ENCODE results near the gene DHRS9. TPM values are rescaled to one million over a fixed set of nuclear protein-coding genes. Genes with fewer than 3 reads are reported as not detected.
A peak's percentile ranks its signal among the peaks of the same experiment; 100 is the strongest.

The DHRS9 gene
- total RNA-seq, 1 experiment from 2014 or later, result not detected

DNA sequence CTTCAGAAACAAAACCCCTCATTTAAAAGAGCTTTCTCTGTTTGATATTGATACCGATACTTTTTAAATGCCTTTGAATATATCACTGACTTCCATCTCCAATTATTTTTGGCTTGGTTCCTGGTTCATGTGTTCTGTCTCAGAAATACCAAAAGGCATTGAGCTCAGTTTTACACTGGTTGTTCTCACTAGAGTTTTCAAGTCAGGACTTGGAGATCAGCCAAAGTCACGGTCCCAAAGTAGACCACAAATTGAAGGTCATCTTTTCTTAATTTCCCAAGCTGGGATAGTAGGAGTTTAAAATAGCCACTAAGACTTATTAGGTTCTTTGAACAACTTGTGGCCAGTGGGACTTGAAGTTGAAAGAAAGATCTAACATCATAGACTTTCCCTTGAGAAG is 24.2 kb downstream of the DHRS9 start:
- no peak for DNase-seq (ENCODE audit: low read depth)

DNA sequence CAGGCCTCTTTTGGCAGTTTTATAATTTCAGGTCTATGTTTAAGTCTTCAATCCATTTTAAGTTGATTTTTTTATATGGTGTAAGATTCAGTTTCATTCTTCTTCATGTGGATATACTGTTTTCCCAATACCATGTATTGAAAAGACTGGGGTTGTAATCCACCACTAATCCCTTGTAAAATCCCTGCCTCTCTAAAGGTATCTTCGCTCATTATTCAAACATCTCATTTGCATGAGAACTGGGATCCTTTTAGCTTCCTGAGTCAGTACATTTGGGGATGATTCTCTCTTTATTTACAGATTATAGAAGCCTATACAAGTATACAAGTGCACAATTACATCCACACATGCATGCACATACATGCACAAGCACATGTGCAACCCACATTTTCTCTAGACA is 25.3 kb downstream of the DHRS9 start:
- DNase-seq (ENCODE audit: low read depth), result no peak

DNA sequence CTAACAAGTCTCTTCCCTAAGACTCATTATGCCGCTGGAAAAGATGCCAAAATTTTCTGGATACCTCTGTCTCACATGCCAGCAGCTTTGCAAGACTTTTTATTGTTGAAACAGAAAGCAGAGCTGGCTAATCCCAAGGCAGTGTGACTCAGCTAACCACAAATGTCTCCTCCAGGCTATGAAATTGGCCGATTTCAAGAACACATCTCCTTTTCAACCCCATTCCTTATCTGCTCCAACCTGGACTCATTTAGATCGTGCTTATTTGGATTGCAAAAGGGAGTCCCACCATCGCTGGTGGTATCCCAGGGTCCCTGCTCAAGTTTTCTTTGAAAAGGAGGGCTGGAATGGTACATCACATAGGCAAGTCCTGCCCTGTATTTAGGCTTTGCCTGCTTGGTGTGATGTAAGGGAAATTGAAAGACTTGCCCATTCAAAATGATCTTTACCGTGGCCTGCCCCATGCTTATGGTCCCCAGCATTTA is 26.3 kb downstream of the DHRS9 start:
- DNase-seq (ENCODE audit: low read depth), result peak; percentile 79

DNA sequence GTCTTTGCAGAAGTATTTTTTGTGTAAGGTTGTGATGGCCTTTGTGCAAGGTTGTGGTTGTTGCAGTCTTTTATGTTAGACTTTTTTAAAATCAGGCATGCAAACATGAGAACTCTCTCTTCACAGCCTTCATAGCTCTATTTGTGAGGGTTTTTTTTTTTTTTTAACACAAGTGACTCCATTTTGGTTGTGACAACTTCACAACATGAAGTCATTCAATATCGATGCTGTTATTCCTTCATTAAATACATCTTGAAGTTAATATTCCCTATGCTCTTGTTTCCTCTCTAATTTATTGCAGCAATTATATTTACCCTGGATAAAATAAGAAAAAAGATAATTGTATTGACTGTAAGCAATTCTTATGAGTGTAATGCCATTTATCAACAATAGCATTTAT is 35.5 kb downstream of the DHRS9 start:
- no peak for DNase-seq (ENCODE audit: low read depth)

DNA sequence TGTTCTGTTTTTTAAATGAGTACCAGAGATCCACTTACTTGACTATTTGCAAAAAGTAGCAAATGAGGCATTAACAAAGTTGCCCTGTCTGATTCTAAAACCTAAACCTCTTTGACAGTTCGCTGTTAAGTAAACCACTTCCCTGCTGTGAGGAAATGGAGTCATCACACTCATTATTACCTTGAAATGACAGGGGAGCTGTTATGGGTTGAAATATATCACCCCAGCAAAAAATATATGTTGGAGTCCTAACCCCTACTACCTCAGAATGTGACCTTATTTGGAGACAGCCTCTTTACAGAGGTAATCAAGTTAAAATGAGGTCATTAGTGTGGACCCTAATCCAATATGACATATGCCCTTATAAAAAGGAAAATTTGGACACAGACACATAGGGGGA is 36.1 kb downstream of the DHRS9 start:
- DNase-seq (ENCODE audit: low read depth), result no peak

DNA sequence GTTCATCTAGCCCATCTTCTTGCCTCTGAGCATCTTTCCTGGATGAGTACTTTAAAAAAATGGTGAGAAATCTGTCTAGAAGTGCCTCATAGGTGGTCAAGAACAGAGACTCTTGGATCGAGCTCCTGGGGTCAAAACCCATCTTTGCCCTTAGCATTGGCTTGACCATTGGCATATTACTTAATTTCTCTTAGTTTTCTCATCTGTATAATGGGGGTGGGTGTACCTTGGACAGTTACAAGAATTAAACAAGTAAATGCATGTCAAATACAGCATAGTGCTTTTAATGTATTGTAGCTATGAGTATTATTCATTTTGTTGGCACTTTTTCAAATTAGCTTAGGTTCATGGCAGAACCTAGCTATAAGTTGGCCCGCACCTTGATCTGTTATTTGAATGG is 36.8 kb downstream of the DHRS9 start:
- no peak for DNase-seq (ENCODE audit: low read depth)

DNA sequence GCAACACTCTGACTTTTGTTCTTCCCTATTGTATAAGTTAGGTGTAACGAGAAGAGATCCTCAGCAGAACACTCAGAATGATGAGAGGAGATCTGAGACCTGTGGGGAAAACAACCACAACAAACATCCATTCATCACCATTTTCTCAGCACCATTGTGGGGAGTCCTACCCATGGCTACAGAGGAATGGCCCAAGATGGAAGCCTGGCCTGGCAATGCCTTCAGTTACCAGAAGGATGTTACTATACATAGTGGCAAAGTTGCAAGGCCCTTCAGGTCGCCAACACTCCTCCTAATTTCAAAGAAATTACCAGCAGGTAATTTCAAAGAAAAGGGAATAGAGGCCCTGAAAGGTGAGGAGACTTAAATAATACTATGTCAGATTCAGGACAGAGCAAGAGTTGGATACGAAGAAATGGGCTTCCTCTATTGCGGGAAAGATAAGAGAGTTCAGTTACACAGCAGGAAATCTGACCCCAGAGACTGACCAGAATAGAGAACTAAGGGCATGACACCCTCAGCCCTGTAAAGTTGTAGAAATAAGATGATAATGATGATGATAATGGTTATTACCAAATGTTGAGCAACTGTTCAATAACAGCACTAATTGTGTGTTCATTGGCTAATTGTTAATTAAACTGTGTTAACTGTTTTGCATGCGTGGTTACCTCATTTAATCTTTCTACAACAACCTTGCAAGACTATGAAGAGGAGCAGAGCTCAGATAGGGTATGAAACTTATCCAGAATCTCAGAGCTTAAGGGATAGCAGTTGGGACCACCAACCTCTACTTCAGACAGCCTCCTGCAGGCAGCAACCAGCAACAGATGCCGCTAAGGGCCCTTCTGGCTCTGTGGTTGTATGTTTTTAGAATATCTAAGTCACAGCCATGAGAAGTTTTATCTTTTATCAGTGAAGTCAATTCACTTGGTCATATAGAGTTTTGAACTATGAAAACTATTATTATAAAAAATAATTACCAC is 37.5 kb downstream of the DHRS9 start:
- no peak for DNase-seq (ENCODE audit: low read depth)

DNA sequence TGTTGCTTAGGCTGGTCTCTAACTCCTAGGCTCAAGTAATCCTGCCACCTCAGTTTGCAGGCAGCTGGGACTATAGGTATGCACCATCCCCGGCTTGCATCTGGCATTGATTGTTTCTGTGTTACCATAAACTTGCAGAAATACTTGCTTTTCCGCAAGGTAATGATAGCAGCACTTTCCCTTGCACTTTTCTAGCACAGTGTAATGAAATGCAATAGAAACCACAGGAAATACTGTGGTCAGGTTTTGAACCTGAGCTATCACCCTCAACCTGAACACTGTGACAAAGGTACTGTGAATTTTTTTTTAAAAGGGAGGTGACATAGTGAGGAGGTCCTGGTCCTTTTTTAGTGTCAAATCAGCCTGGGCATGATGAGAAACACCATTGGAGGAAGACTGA is 38.3 kb downstream of the DHRS9 start:
- no peak for DNase-seq (ENCODE audit: low read depth)

DNA sequence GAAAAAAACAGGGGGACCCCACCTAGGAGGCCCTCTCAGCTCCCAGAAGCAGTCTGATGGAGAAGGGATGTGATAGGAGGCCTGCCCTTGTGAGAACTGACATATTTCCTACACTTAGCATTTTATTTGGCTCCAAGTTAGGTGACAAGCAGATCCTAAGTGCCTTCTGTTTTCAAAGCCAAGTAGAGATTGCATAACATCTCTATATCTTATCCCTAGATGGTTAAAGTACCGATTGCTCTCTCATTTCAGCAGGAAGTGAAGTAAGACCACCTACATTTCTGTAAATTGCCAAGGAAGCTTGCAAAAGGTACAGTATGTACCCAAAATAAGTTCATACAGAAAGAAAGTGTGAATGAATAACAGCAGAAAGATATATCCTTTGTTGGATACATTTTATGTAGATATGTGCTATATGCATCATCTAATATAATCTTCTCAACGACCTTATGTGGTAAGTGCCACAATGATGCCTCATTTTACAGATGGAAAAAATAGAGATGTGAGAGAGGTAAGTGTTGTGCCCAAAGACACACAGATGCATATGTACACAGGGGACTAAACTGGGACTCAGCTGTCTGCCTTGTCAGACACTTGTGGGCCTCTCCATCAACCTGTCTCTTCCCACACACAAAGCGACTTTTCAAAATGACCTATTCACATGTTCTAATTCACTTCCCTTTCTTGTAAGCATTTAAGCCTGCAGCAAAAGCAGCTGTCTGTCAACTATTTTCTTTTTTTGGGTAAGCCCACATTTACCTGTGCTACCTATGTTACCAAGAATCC is 38.9 kb downstream of the DHRS9 start:
- DNase-seq (ENCODE audit: low read depth), result no peak

DNA sequence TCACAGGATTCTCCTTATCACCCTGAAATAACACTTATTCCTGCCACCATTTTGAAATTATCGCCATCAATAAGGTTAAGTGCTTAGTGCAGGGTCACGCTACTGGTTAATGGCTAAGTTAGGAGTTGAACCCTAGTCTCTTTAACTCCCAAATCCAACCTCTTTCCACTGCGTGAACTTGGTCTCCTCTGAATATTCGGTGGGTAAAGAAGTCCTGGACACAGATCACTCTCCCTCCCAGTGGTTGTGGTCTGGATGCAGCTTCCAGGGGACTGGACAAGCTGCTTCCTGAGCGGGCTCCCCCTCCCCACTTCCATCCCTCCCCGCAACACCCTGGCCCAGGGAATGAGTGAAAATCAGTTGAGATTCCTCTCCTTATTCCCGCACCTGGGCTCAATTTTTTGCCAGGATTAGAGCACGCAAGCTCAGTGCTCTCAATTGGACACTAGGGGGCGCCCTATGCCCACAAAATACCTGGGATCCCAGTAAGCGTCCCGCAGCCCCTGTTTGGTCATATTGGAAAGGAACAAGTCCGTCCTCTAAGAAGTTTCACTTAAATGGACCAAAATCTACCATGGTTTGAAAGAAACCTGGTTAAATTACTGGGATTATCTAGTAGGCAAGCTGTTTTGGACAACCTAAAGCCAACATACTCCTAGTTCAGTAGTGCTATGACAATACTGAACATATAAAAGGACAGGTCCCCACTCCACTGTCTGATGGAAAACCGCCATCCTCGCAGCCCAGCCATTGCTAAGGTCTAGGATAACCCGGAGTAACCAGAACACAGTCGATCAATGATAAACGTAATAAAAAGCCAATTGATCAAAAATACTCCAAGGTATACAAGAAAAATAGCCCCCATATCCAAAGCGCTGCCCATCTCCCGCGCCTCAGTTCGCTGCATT is 40.4 kb downstream of the DHRS9 start:
- DNase-seq (ENCODE audit: low read depth), result peak; percentile 59

DNA sequence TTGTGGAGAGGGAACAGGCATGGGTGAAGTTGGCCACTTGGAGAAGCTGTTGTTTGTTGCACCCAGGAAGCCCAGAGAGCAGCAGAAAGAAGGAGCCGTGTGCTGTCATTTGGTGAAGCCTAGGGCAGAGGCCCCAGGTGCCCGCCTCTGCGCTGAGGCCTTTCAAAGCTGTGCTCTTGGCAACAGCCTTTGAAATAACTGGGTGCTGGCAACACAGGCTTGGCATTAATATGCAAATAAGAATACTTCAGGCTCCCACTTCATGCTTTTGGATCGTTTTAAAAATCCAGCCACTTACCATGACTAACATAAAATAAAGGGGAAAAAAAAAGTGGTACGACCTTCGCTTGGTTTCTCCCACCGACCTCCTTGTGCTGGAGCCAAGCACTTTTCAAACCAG is 41.1 kb downstream of the DHRS9 start:
- DNase-seq (ENCODE audit: low read depth), result no peak

DNA sequence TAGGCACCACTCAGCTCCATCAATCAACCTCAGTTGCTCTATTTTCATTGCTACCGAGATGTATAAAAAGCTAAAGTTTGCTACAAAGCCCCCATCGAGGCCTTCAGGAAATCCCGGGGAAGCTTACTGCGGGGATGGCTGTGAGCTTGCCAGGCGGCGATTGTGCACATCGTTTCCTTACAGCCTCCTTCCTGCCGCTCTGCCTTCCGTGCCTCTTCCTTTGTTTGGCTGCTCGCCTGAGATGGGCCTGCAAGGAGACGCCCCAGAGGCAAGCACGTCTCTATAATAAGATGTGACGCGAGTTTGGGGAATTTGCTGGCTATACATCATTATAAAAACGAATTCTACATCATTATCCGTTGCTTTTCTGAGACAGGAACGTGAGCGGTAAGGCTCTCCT is 41.6 kb downstream of the DHRS9 start:
- DNase-seq (ENCODE audit: low read depth), result no peak

DNA sequence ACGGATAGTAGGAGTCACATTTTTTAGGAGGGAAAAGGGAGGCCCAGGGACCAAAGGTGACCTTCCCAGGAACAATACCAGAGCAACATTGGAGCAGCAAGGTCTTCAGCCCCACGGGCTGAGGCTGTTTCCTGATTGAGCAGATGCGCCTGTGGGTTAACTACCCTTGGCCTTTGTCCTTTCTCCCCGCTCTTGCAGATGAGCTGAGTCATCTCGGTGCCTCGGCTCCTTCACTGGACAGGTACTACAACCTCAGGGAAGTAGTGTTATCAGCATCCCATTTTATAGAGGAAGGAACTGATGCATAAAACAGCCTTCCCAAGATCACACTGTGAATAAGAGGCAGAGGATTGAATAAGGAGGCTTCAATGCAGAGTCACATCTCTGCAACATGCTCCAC is 43.5 kb downstream of the DHRS9 start:
- DNase-seq (ENCODE audit: low read depth), result no peak

DNA sequence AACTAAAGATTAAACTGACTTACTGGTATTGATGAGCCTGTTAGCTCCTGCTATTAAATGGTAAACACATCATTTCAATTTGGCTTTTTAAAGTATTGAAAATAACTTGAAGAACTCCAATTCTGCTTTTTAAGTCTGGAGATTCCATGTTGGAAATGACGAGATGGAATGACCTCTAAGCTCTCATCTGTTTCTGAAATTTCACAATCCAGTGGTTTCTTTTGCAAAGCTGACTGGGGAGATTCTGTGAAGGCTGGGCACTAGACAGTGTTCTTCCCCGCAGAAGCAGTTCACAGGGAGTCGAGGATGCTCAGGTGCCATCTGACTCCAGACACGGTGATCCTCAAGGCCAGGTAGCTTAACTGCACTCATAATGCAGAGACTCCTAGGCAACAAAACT is 44.7 kb downstream of the DHRS9 start:
- DNase-seq (ENCODE audit: low read depth), result no peak

DNA sequence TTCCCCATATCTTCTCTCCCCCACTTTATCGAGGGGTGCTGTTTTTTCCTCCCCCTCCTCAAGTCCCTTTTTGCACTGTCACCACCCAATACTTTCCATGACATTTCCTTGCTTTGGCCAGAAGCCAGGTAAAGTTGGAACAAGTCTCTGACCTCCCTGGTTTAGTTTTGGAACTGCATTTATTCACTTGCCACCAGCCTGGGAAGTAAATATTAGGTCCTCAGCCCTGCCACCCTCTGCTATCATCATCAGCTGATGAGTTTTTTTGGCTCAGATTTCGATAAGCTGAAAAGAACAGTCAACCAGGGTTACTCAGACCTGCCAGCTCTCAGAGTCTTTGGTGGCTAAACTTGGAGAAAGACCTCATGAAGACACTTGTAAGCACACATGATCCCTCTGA is 47.0 kb downstream of the DHRS9 start:
- no peak for DNase-seq (ENCODE audit: low read depth)

DNA sequence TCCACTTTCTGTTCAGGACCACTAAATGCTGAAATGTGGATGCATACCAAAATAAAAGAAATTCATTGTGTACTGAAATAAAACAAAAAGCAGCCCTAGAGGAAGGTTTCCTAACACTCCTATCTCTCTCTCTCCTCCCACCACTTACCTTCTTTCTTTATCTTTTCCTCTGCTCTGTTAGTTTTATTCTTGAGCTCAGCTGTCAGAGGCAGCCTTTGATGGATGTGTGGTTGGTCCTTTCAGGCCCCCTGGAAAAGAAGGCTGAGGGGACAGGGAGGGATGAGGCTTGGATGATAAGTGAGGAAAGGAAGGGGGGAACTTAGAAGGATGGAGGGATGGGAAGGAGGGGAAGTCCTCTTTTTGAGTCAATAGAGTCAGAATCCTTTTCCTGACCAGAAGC is 47.6 kb downstream of the DHRS9 start:
- DNase-seq (ENCODE audit: low read depth), result no peak

DNA sequence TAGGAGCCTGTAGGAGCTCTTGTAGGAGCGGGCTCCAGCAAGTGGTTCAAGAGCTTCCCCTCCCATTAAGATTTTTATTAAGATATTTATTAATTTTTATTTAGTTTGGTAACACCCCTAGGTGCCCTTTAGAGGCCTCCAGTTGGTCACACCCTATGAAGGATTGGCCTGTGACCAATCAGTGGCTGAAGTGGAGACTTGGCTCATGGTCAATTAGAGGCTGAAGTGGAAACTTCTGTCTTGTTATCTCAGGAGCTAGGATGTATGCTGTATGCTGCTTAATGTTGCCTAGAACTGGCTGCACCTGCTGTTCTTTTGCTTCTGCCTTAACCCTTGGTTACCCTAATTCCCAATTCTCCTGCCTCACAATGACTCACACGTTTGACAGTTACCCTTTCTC is 48.7 kb downstream of the DHRS9 start:
- DNase-seq (ENCODE audit: low read depth), result no peak

DNA sequence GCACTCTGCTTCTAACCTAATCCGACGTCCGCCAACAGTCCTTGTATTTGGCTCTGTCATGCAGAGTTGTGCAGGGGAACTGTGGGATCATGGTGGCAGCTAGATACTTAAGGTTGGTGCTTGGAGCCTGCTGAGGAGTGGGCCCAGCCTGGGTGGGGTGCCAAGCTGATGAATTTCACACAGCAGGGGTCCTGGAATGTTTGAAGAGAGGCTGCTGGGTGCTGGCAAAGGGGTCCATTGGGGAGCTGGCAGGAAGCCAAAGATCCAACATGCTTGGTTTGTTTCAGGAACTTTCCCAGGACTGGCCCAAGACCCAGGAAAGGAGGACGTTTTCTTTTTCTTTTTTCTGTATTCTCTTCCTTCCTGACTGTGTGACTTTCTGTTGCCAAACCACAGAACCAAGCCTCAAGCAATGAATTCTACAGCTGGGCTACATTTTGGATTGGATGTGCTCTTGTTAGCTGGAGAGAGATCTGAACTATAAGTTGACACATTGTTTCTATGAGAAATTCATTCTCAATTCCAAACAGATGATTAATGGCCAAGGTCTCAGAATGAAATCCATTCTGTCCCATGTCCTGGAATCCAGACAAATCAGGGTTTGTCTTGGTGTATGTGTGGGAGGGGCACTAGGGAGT is 49.9 kb downstream of the DHRS9 start:
- DNase-seq (ENCODE audit: low read depth), result no peak

DNA sequence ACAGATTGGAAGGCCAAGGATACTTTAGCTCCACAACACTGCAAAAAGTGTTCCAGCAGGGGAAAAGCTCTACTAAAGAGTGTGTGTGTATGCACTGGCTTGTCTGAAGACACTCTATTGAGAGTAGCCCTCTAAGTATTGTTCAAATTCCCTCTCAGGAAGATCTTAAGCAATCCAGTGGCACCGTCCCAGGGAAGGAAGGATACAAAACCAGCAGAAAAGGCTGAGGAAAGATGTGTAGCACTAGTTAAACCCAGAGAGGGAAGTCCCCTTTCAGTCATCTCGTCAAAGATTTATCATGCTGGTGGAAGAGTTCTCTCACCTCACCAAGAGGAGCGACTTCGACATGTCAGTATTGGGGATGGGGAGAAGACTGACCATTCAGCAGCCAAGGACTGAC is 50.5 kb downstream of the DHRS9 start:
- DNase-seq (ENCODE audit: low read depth), result no peak

DNA sequence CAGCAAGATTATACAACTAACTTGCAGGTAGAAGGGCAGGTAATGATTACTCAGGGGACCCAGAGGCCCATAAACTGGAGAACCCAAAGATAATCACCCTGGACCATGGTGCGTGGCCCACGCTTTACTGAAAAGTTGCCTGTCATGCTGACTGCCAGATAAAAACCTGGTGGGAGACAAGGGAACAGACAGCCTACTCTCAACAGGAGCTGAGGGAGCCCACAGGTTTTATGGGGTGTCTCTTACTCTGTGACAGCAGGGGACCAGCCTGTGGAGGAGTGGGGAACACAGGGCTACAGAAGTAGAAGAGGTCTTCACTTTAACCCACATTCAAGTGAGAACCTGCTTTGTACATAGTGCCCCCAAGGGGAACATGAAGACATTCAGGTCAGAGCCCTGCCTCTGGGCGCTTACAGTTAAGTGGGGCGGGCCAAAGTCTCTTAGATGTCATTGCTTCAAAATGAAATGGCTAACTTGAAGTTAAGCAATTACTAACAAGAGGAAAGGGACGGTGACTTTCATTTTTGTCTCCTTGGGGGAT is 60.4 kb downstream of the DHRS9 start:
- no peak for DNase-seq (ENCODE audit: low read depth)
